IMR-90 (cell line): ENCODE results near the gene GPC5. TPM values are rescaled to one million over a fixed set of nuclear protein-coding genes. Genes with fewer than 3 reads are reported as not detected.

Experiments used
- ATAC-seq: fragments of 200-7000 bp; cut with Tn5 transposase; 2 replicates; pipeline ENCODE4 v1.9.1; 2020; ENCODE audit warnings: low read depth, mild to moderate bottlenecking, moderate library complexity
- BruUV-seq: library from RNA; stranded (reverse); fragments of 400-500 nt; replicated peaks from 2 replicates; lab custom pipeline; 2021; lab: Mats Ljungman, UMichigan
- CTCF ChIA-PET: fragments of 300-600 bp; formaldehyde crosslinking; extraction: SDS; loops from one replicate; lab custom pipeline; 2021; ENCODE audit warnings: antibody characterized with exemption; lab: Yijun Ruan, JAX
- POLR2A ChIA-PET: fragments of 300-600 bp; sonication (Branson Sonifier 250); formaldehyde crosslinking; loops from one replicate; lab custom pipeline; 2022; ENCODE audit warnings: antibody characterized with exemption; ENCODE audit not compliant: unreplicated experiment; lab: Charles Lee
- DNase-seq: peaks from one replicate; pipeline ENCODE4 v3.0.0; 2013
- H2AFZ ChIP-seq: replicated peaks from 2 replicates; pipeline ENCODE3; 2013; ENCODE audit warnings: low read length, mild to moderate bottlenecking; ENCODE audit not compliant: poor library complexity
- H2AK5ac ChIP-seq: 2 replicates; pipeline ENCODE4 v1.6.1; 2013; ENCODE audit warnings: low read depth, low read length, inconsistent platforms
- H2AK9ac ChIP-seq: replicated peaks from 2 replicates; pipeline ENCODE3; 2013; ENCODE audit warnings: mild to moderate bottlenecking, low read depth, low read length, moderate library complexity; ENCODE audit not compliant: poor library complexity
- H2BK120ac ChIP-seq: 2 replicates; pipeline ENCODE4 v1.6.1; 2013; ENCODE audit warnings: low read depth, low read length, inconsistent platforms
- H2BK15ac ChIP-seq: 3 replicates; pipeline ENCODE4 v1.6.1; 2013; ENCODE audit warnings: low read depth, low read length, inconsistent platforms
- H2BK20ac ChIP-seq: 2 replicates; pipeline ENCODE4 v1.6.1; 2013; ENCODE audit warnings: low read depth, mild to moderate bottlenecking, inconsistent platforms, low read length, moderate library complexity
- H2BK5ac ChIP-seq: 2 replicates; pipeline ENCODE4 v1.6.1; 2013; ENCODE audit warnings: mild to moderate bottlenecking, low read depth, low read length, inconsistent platforms; ENCODE audit not compliant: poor library complexity, severe bottlenecking
- H3K14ac ChIP-seq: replicated peaks from 2 replicates; pipeline ENCODE4 v1.6.1; 2013; ENCODE audit warnings: low read depth, low read length, inconsistent platforms
- H3K18ac ChIP-seq: 2 replicates; pipeline ENCODE4 v1.6.1; 2013; ENCODE audit warnings: low read depth, low read length, control low read depth
- H3K23ac ChIP-seq: 2 replicates; pipeline ENCODE4 v1.6.1; 2013; ENCODE audit warnings: low read depth, low read length, inconsistent platforms
- H3K27ac ChIP-seq: 2 replicates; pipeline ENCODE4 v1.5.1; 2013; ENCODE audit warnings: mild to moderate bottlenecking, control low read depth, low read length; ENCODE audit not compliant: insufficient read depth
- H3K27me3 ChIP-seq: 2 replicates; pipeline ENCODE4 v1.6.1; 2013; ENCODE audit warnings: low read length; ENCODE audit not compliant: control insufficient read depth, insufficient read depth
- H3K36me3 ChIP-seq: 2 replicates; pipeline ENCODE4 v1.6.1; 2013; ENCODE audit warnings: low read length, mixed read lengths; ENCODE audit not compliant: control insufficient read depth, insufficient read depth
- H3K4ac ChIP-seq: 2 replicates; pipeline ENCODE4 v1.6.1; 2013; ENCODE audit warnings: low read depth, low read length, inconsistent platforms
- H3K4me1 ChIP-seq: 2 replicates; pipeline ENCODE4 v1.6.1; 2013; ENCODE audit warnings: low read length, mixed read lengths; ENCODE audit not compliant: control insufficient read depth, insufficient read depth
- H3K4me2 ChIP-seq: 2 replicates; pipeline ENCODE4 v1.6.1; 2013; ENCODE audit warnings: low read depth, mild to moderate bottlenecking, control low read depth, low read length, moderate library complexity
- H3K4me3 ChIP-seq: 2 replicates; pipeline ENCODE4 v1.5.1; 2013; ENCODE audit warnings: low read depth, mild to moderate bottlenecking, control low read depth, low read length, moderate library complexity; ENCODE audit not compliant: insufficient read depth
- H3K56ac ChIP-seq: 2 replicates; pipeline ENCODE4 v1.6.1; 2013; ENCODE audit warnings: low read length, inconsistent platforms; ENCODE audit not compliant: insufficient read depth; ENCODE audit errors: extremely low read depth
- H3K79me1 ChIP-seq, 2 experiments: 2 replicates each; pipeline ENCODE4 v1.6.1; 2013; ENCODE audit warnings: low read length in 2 of 2, inconsistent platforms in 1 of 2, low read depth in 1 of 2
- H3K9ac ChIP-seq: 2 replicates; pipeline ENCODE4 v1.6.1; 2013; ENCODE audit warnings: low read depth, low read length, control low read depth
- H3K9me1 ChIP-seq: 2 replicates; pipeline ENCODE4 v1.6.1; 2013; ENCODE audit warnings: low read length, inconsistent platforms; ENCODE audit not compliant: insufficient read depth
- H3K9me3 ChIP-seq: 2 replicates; pipeline ENCODE4 v1.6.1; 2013; ENCODE audit warnings: low read length; ENCODE audit not compliant: control insufficient read depth, insufficient read depth
- H4K20me1 ChIP-seq: 2 replicates; pipeline ENCODE4 v1.6.1; 2013; ENCODE audit warnings: low read length, inconsistent platforms; ENCODE audit not compliant: insufficient read depth
- H4K5ac ChIP-seq: 2 replicates; pipeline ENCODE4 v1.6.1; 2013; ENCODE audit warnings: mild to moderate bottlenecking, low read depth, low read length, control low read depth
- H4K8ac ChIP-seq, 2 experiments: 2 replicates each; pipeline ENCODE4 v1.6.1; 2013; ENCODE audit warnings: low read depth in 2 of 2, low read length in 2 of 2, control low read depth in 1 of 2, inconsistent platforms in 1 of 2
- H4K91ac ChIP-seq: 2 replicates; pipeline ENCODE4 v1.6.1; 2013; ENCODE audit warnings: low read depth, low read length, inconsistent platforms; ENCODE audit not compliant: insufficient read depth
- BHLHE40 ChIP-seq: fragments of 150-350 bp; IDR thresholded peaks from 2 replicates; pipeline ENCODE4 v1.6.1; 2016; ENCODE audit warnings: mild to moderate bottlenecking, low read depth, low read length
- FOS ChIP-seq: fragments of 150-350 bp; IDR thresholded peaks from 2 replicates; pipeline ENCODE4 v1.6.1; 2016; ENCODE audit warnings: low read depth, low read length
- RAD21 ChIP-seq: IDR thresholded peaks from 2 replicates; pipeline ENCODE4 v1.6.1; 2012; ENCODE audit warnings: low read length, improper control_type of control experiment
- RFX5 ChIP-seq: IDR thresholded peaks from 2 replicates; pipeline ENCODE4 v1.8.0; 2012; ENCODE audit warnings: low read depth, mild to moderate bottlenecking, low read length, moderate library complexity
- WGBS, 2 experiments: methylation state at CpG; one replicate each; pipeline versions ENCODE4 v1.1.5 to v1.1.7; 2013; ENCODE audit warnings: missing lambda C conversion rate in 2 of 2; ENCODE audit not compliant: insufficient read length in 1 of 2; ENCODE audit errors: extremely low coverage in 2 of 2; 5-methylcytosine and 5-hydroxymethylcytosine counted together
- dilution Hi-C: fragments of 300-500 bp; cut with HindIII; formaldehyde crosslinking; loops from one replicate; pipeline ENCODE4 v1.14.3; 2018; ENCODE audit warnings: low sequenced_read_pairs; ENCODE audit not compliant: unreplicated experiment
- in situ Hi-C: fragments of 300-500 bp; cut with MboI; formaldehyde crosslinking; loops from 3 replicates; pipeline ENCODE4 v1.14.3; 2019; ENCODE audit warnings: low sequenced_read_pairs, inconsistent platforms, mixed read lengths
- intact Hi-C: fragments of 100-400 bp; cut with micrococcal nuclease; formaldehyde crosslinking; loops from 2 replicates; pipeline ENCODE4 v1.10.0; 2022
- polyA plus RNA-seq, 3 experiments: library from polyadenylated mRNA; depleted of rRNA; stranded (reverse); fragments of >200 nt; gene quantifications; 2 replicates each; pipeline ENCODE4 v1.2.3, GENCODE V29; 2012; ENCODE audit warnings: low replicate concordance in 1 of 3
- total RNA-seq: library from RNA; depleted of rRNA; stranded (reverse); fragments of >200 nt; gene quantifications from 2 replicates; pipeline ENCODE4 v1.2.3, GENCODE V29; 2012
- TF ChIP-seq, protein P1 (sequence below): fragments of 150-350 bp; IDR thresholded peaks from 2 replicates; pipeline ENCODE4 v1.6.1; 2017; ENCODE audit warnings: mild to moderate bottlenecking, antibody characterized with exemption, low read length, low read depth

Gene GPC5
- total and polyA plus RNA-seq, 2 of the 4 experiments (the other 2 are of a cell fraction), result 0.94 to 1.8 TPM

DNA sequence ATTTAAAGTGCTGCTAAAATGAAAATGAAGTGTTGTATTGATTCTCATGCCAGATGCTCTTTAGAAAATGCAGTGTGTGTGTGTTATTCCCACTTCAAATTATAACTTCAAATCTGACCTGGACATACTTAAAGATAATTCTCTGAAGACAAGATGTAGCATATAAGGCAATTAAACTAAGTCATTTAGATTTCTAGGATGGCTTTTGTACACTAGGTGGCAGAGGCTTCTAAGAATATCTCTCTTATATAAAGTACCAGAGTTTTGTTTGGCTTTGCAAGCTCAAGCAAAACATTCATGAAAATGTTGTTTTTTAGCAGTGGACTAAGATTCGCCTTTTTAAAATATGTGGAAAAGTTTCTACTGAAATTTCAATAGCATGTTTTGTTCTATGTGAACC is 407.2 kb downstream of the GPC5 start:
- Histone ChIP-seq H3K14ac (no peak overlapping the region), H3K23ac (no peak overlapping the region), H4K91ac (no peak overlapping the region), H3K56ac (no peak overlapping the region), H2AK5ac (no peak overlapping the region), H3K36me3 (no peaks in the 10 kb centered on the region), H3K27me3 (no peaks in the 10 kb centered on the region), H3K9ac (no peak overlapping the region), H2BK120ac (no peak overlapping the region), H3K4ac (no peak overlapping the region), H3K4me1 (no peaks in the 10 kb centered on the region), H2AK9ac (no peak overlapping the region), H2BK20ac (no peak overlapping the region), H2BK15ac (no peak overlapping the region), H4K5ac (no peak overlapping the region), H3K9me3 (no peaks in the 10 kb centered on the region), H2BK5ac (no peak overlapping the region), H3K18ac (no peak overlapping the region), H3K79me1 (no peaks in the 10 kb centered on the region), H3K9me1 (no peaks in the 10 kb centered on the region), H3K4me3 (no peak overlapping the region), H3K27ac (no peak overlapping the region), H4K8ac (no peak overlapping the region), H4K20me1 (no peaks in the 10 kb centered on the region), H2AFZ (no peak overlapping the region), H3K4me2 (no peak overlapping the region)
- ChIA-PET CTCF (no interaction called here), POLR2A (no interaction called here)
- TF ChIP-seq BHLHE40 (no peak), RAD21 (no peak), FOS (no peak), RFX5 (no peak)
- TF ChIP-seq, protein P1, sequence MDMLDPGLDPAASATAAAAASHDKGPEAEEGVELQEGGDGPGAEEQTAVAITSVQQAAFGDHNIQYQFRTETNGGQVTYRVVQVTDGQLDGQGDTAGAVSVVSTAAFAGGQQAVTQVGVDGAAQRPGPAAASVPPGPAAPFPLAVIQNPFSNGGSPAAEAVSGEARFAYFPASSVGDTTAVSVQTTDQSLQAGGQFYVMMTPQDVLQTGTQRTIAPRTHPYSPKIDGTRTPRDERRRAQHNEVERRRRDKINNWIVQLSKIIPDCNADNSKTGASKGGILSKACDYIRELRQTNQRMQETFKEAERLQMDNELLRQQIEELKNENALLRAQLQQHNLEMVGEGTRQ, result no peak
- ATAC-seq, result no peak
- no TSS peak for BruUV-seq
- DNase-seq, result no peak
- in situ Hi-C loops, result no loop called here
- no CpG with 5 or more reads among the region's 1 CpG for WGBS, 2 experiments
- dilution Hi-C loops, result no loop called here
- intact Hi-C loops, result no loop called here
